Kidney (tissue), 14 donors: ENCODE data around the gene ACTL7A. TPM values are rescaled to one million over a fixed set of nuclear protein-coding genes. Genes with fewer than 3 reads are reported as not detected.

Source experiments
- DNase-seq, 5 donors: peaks; one replicate each; pipeline ENCODE4 v3.0.0-alpha.2; 2013 to 2020
- FAIRE-seq: peaks from 2 replicates; lab custom pipeline; 2012; peaks lifted over from hg19 to GRCh38; lab: Jason Lieb, UNC
- H3K27ac ChIP-seq, 2 donors: one replicate each; pipeline ENCODE4 v1.7.0; 2013; ENCODE audit warnings: low read depth in 2 of 2, low read length in 2 of 2, inconsistent platforms in 1 of 2
- H3K27me3 ChIP-seq: one replicate; pipeline ENCODE4 v1.7.1; 2013; ENCODE audit warnings: low read length, inconsistent platforms; ENCODE audit not compliant: control insufficient read depth, insufficient read depth
- H3K36me3 ChIP-seq, 3 donors: one replicate each; pipeline versions ENCODE4 v1.7.0 to v1.7.1; 2013; ENCODE audit warnings: low read length in 3 of 3, control low read depth in 1 of 3, inconsistent platforms in 1 of 3; ENCODE audit not compliant: insufficient read depth in 3 of 3, control insufficient read depth in 2 of 3
- H3K4me1 ChIP-seq, 3 donors: one replicate each; pipeline versions ENCODE4 v1.7.0 to v1.7.1; 2013; ENCODE audit warnings: low read length in 3 of 3, inconsistent platforms in 1 of 3, low read depth in 1 of 3; ENCODE audit not compliant: control insufficient read depth in 2 of 3, insufficient read depth in 2 of 3
- H3K4me3 ChIP-seq, 3 donors: one replicate each; pipeline versions ENCODE4 v1.7.0 to v1.8.1; 2013; ENCODE audit warnings: low read length in 3 of 3, control low read depth in 1 of 3, inconsistent platforms in 1 of 3
- H3K9ac ChIP-seq, 3 donors: one replicate each; pipeline versions ENCODE4 v1.7.0 to v1.7.1; 2013; ENCODE audit warnings: low read length in 3 of 3, control low read depth in 1 of 3, inconsistent platforms in 1 of 3
- H3K9me3 ChIP-seq, 3 donors: one replicate each; pipeline versions ENCODE4 v1.7.0 to v1.7.1; 2013; ENCODE audit warnings: low read length in 3 of 3, control low read depth in 1 of 3, inconsistent platforms in 1 of 3; ENCODE audit not compliant: control insufficient read depth in 2 of 3, insufficient read depth in 1 of 3
- CTCF ChIP-seq: IDR thresholded peaks from 3 replicates; pipeline ENCODE4 v1.5.1; 2012; ENCODE audit warnings: mild to moderate bottlenecking, moderate library complexity, borderline replicate concordance; ENCODE audit not compliant: insufficient read depth; ENCODE audit errors: extremely low read depth
- intact Hi-C: fragments of 100-400 bp; cut with DNase I; formaldehyde crosslinking; loops from one replicate; pipeline ENCODE4 v1.11.1; 2022
- polyA plus RNA-seq: library from polyadenylated mRNA; stranded (reverse); fragments of 350-450 nt; fragmentation: Illumina TruSeq; extraction: RNeasy Lipid Tissue Mini Kit (QIAGEN cat#74804); gene quantifications from one replicate; pipeline ENCODE4 v1.2.3, GENCODE V29; 2014; ENCODE audit warnings: low read depth, low replicate concordance; ENCODE audit not compliant: insufficient read depth
- total RNA-seq: library from RNA; stranded (reverse); fragmentation: NEBNext Ultra II Directional; extraction: Animal tissue kit (Norgen Biotek cat#: 25700); gene quantifications from one replicate; pipeline ENCODE4 v1.2.1, GENCODE V29; 2021
- donor health status: control.
- donor health status: control.
- donor health status: control.
- donor health status: control.
- donor health status: control.
- donor health status: DM: yes; HTN: yes; CAD: no.
- donor health status: Normal renal cell carcinoma (clear cell type).

The ACTL7A gene
- total and polyA plus RNA-seq, 2 donors from 2014 or later: not detected

- no peak overlapping the region for H3K4me3 ChIP-seq
- FAIRE-seq: no peak
- H3K36me3 ChIP-seq: peaks cover 5 to 59% (median 23%) of the 10 kb centered on the region in 3 donors
- H3K27ac ChIP-seq: no peak overlapping the region
- no peak overlapping the region for H3K9ac ChIP-seq
- DNase-seq: no peak
- intact Hi-C loops: no loop called here
- H3K9me3 ChIP-seq: no peaks in the 10 kb centered on the region
- TF ChIP-seq CTCF: no peak
- H3K4me1 ChIP-seq: no peaks in the 10 kb centered on the region
- no peaks in the 10 kb centered on the region for H3K27me3 ChIP-seq
Measured at GRCh38 chr9:108910402-108910801, 48.3 kb downstream of the ACTL7A start.

- no peak overlapping the region for H3K9ac ChIP-seq
- no peaks in the 10 kb centered on the region for H3K27me3 ChIP-seq
- no peak overlapping the region for H3K27ac ChIP-seq
- H3K9me3 ChIP-seq: no peaks in the 10 kb centered on the region
- no peak for TF ChIP-seq CTCF
- FAIRE-seq: no peak
- no peak overlapping the region for H3K4me3 ChIP-seq
- peaks cover 6 to 54% (median 24%) of the 10 kb centered on the region in 3 donors for H3K36me3 ChIP-seq
- no peaks in the 10 kb centered on the region for H3K4me1 ChIP-seq
- intact Hi-C loops: no loop called here
- DNase-seq: no peak
Measured at GRCh38 chr9:108910914-108911313, 48.8 kb downstream of the ACTL7A start.

- Histone ChIP-seq H3K36me3 (peaks cover 8 to 45% (median 19%) of the 10 kb centered on the region in 3 donors), H3K9ac (no peak overlapping the region), H3K27ac (no peak overlapping the region), H3K9me3 (no peaks in the 10 kb centered on the region), H3K27me3 (no peaks in the 10 kb centered on the region), H3K4me1 (no peaks in the 10 kb centered on the region), H3K4me3 (no peak overlapping the region)
- TF ChIP-seq CTCF: no peak
- intact Hi-C loops: no loop called here
- FAIRE-seq (no peak), DNase-seq (no peak)
Measured at GRCh38 chr9:108911820-108912219, 49.8 kb downstream of the ACTL7A start.

Other genes with a start within 250 kb of the ACTL7A start
- not detected for gene ACTL7B, start 6.3 kb upstream of the ACTL7A start, total RNA-seq
- gene ACTL7B, start 6.3 kb upstream of the ACTL7A start, polyA plus RNA-seq: not detected
- 25.2 TPM for gene ELP1, start 71.9 kb downstream of the ACTL7A start, total RNA-seq
- 12.9 TPM for gene ELP1, start 71.9 kb downstream of the ACTL7A start, polyA plus RNA-seq
- 11.7 TPM for gene ABITRAM, start 72.1 kb downstream of the ACTL7A start, total RNA-seq
- 13.6 TPM for gene ABITRAM, start 72.1 kb downstream of the ACTL7A start, polyA plus RNA-seq
- gene CTNNAL1, start 151.2 kb downstream of the ACTL7A start, total RNA-seq: 38.6 TPM
- gene CTNNAL1, start 151.2 kb downstream of the ACTL7A start, polyA plus RNA-seq: 54.8 TPM